Activated CD8-positive, alpha-beta memory T cell treated with anti-CD3 and anti-CD28 coated beads, Interleukin-2, amount 50 U/mL, for 48 hours (primary cell): ENCODE measurements around the gene COA7.
A peak's percentile ranks its signal among the peaks of the same experiment; 100 is the strongest.
"Not testable (repeated sequence)": the region's sequence is repeated elsewhere in the genome, so short reads cannot be mapped to it uniquely, and the experiment has no call there.

Experiments
- DNase-seq: peaks from one replicate; pipeline ENCODE4 v3.0.0-alpha.2; 2020

The COA7 gene

DNA sequence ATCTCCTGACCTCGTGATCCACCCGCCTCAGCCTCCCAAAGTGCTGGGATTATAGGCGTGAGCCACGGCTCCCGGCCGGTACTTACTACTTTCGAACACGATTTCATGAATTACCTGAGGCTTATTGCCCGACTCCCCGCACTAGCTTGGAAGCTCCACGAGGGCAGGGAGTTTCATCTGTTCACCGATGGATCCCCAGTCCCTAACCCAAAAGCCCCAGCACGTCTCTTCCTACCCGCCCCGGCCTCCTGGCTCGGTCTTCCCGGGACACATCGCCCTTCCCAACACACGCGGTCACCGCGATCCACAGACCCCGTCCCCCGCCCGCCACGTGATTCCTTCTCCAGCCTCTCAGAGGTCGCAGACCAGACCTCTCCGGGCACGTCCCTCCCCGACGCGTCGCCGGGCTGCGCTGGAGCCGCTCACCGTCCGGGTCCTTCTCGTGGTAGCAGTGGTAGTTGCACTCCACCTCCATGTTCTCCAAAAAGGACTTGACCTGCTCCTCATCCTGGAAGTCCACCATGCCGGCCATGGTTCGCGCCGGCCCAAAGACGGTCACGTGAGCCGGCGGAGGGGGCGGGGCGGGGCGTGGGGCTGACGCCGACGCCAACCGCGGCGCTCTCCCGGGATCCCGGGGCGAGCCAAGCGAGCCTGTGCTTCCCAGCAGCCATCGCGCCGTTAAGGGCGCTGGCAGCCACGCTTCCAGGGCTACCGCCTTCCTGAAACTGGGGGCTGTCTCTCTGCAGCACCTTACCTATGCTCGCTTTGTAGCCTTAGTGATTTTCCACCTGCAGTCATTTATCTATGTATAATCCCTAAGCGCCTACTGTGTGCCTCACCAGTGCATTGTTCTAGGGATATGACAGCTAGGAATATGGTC lies at the start of gene COA7:
COA7 (minus strand) TSS at position 553 of the 880 bp plus-strand sequence; CDS start at position 532, 21 bp downstream.
- peak; percentile 89 for DNase-seq

GRCh38 chr1:52747450-52747849 lies 49.3 kb upstream of the COA7 start:
- DNase-seq, result no peak

DNA sequence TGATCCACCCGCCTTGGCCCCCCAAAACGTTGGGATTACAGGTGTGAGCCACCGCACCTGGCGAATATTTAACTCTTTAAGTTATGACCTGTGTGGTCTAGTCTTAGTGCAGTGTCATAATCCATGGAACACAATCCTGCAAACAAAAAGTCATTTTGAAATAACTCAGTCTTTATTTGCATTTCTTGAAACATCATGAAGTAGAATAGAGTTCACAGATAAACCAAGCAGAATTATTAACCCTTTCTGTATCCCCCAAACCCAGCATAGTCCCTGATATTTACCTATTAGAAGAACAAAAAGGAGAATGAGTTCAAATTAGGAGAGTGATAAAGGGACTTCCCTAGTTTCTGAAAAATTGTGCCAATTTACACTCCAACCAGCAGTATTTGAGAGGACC lies 48.0 kb upstream of the COA7 start:
- DNase-seq, result no peak

- no peak for DNase-seq
Measured at GRCh38 chr1:52741259-52741658, 43.1 kb upstream of the COA7 start.

- no peak for DNase-seq
Measured at GRCh38 chr1:52739699-52740467, 41.7 kb upstream of the COA7 start.

- DNase-seq, result no peak
Measured at GRCh38 chr1:52738893-52739292, 40.7 kb upstream of the COA7 start.

DNA sequence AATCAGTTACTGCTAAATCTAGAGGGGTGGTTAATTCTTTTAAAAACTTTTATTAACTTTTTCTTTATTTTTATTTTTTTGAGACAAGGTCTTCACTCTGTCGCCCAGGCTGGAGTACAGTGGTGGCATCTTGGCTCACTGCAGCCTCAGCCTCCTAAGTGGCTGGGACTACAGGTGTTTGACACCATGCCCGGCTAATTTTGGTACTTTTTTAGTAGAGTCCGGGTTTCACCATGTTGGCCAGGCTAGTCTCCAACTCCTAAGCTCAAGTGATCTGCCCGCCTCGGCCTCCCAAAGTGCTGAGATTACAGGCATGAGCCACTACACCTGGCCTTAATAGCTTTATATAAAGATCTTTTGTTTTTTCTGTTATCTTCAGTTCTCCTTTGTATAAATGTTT lies 40.0 kb upstream of the COA7 start:
- DNase-seq, result no peak

DNA sequence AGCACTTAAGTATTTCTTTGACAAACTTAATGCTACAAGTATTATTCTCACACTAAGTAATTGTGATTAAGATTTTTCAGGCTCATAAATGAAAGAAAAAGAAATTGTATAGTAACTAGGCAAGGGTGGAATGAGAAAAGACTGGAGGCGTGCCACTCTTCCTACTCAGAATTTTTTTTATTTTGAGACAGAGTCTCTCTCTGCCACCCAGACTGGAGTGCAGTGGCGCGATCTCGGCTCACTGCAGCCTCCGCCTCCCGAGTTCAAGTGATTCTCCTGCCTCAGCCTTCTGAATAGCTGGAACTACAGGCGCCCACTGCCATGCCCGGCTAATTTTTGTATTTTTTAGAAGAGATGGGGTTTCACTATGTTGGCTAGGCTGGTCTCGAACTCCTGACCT lies 37.2 kb upstream of the COA7 start:
- not testable (repeated sequence) for DNase-seq

GRCh38 chr1:52733368-52733767 lies 35.2 kb upstream of the COA7 start:
- DNase-seq, result no peak

DNA sequence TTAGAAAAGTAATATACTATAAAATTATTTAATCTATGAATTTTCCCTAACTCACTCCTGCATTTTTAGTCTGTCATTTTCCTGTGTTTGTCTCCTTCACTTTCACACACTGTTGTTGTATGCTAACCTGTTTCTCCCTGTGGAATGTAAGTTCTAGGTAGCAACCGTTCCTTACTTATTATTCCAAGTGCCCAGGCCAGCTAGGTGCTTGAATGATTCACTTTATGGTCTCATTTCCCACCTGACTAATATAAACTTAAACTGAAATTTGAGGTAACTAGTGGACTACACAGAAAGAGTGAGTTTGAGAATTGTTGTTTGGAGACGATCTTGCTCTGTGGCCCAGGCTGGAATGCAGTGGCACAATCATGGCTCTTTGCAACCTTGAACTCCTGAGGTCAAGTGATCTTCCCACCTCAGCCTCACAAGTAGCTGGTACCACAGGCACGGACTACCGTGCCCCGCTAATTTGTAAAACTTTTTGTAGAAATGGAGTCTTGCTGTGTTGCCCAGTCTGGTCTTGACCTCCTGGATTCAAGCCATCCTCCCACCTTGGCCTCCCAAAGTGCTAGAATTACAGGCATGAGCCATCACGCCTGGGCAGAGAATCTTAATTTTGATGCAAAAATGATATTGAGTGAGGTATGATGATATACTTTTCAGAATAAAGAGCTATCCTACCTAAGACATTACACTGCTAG lies 30.0 kb upstream of the COA7 start:
- no peak for DNase-seq

DNA sequence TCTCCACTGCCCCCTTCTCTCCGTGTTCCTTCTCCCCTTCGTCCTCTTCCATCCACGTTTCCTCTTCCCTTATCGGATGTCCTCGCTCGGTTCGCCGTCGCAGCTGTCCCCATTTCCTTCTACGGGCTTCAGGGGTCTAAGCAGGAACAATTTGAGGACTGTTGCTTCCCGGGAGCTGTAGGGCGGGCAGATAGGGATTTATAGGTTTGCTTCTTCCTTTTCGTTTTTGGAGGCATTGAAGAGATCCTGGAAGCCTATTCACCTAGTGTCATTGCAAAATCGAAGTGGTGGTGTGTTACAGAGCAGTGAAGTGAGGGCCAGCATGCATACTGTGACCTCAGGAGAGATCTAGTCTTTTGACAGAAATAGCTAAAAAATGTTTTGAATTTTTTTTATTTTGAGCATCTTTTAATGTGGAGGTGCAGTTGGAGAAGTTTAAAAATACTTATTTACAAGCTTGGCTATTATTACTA lies 29.0 kb upstream of the COA7 start:
- DNase-seq, result peak; percentile 56

DNA sequence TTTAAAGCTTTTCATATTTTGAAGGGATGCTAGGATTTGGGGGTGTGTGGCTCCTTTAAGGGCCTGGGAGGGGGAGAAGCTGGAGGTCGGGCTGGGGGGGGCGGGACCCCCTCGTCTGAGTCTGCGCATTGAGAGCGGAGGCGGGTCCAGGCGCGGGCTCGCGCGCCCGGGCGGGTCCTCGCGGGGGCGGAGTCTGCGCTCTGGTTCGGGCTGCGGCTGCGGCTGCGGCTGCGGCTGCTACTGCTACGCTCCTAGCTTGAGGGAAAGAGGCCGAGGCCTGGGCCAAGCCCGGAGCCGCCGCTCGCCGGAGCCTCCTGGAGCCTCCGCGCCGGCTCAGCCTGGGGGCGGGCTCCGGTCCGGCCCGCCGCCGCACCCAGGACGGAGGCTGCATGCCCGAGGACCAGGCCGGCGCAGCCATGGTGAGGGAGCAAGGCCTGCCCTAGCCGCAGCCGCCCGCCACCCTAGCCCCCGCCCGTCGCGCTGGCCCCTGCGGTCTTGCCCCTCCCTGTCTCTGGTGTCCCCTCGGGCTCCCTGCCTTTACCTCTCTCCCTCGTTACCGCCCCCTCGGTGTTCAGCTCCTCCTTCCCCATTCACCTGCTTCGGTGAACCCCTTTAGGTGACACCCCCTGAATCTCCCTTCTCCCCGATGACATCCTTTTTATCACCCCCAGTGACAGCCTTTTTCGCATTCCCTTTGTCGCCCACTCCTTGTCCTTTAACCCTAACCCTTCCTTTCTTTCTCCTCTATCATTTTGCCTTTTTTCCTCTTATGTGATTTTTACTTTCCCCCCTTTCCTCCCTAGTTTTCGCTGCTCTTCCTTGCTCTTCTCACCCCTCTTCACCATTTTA lies 28.3 kb upstream of the COA7 start, which contains the start of gene ZYG11B:
ZYG11B (plus strand) TSS at position 189 of the 849 bp plus-strand sequence; CDS start at position 390, 201 bp downstream.
- DNase-seq, result peak; percentile 95

- no peak for DNase-seq
Measured at GRCh38 chr1:52725903-52726264, 27.7 kb upstream of the COA7 start.

- DNase-seq, result no peak
Measured at GRCh38 chr1:52723260-52723659, 25.1 kb upstream of the COA7 start.

- DNase-seq, result not testable (repeated sequence)
Measured at GRCh38 chr1:52715296-52715695, 17.1 kb upstream of the COA7 start.

- no peak for DNase-seq
Measured at GRCh38 chr1:52713590-52713989, 15.4 kb upstream of the COA7 start.

GRCh38 chr1:52709016-52709415 lies 10.9 kb upstream of the COA7 start:
- DNase-seq, result no peak

DNA sequence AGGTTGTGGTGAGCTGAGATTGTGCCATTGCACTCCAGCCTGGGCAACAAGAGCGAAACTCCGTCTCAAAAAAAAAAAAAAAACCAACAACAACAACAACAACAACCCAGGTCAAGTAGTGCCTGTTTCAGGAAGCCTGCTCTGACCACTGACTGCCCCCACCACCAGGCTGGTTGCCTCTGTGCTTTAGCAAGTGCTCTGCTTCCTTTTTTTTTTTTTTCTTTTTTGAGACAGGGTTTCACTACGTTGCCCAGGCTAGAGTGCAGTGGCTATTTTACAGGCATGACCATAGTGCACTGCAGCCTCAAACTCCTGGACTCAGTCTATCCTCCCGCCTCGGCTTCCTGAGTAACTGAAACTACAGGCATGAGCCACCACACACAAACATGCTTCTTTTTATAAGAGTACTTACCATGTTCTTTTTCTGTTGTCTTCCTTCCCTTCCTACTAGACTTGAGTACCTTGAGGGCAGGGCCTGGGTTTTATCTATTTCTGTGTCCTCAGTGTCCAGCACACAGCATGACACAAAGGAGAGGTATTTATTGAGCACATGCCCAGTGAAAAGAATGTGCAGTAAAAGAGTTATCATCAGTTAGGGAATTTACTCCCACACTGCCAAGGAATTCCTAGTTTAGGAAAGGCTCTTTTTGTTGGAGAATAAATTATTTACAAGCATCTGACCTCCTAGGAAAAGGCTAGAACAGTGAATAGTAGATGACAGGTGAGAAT lies 9.9 kb upstream of the COA7 start:
- no peak for DNase-seq

DNA sequence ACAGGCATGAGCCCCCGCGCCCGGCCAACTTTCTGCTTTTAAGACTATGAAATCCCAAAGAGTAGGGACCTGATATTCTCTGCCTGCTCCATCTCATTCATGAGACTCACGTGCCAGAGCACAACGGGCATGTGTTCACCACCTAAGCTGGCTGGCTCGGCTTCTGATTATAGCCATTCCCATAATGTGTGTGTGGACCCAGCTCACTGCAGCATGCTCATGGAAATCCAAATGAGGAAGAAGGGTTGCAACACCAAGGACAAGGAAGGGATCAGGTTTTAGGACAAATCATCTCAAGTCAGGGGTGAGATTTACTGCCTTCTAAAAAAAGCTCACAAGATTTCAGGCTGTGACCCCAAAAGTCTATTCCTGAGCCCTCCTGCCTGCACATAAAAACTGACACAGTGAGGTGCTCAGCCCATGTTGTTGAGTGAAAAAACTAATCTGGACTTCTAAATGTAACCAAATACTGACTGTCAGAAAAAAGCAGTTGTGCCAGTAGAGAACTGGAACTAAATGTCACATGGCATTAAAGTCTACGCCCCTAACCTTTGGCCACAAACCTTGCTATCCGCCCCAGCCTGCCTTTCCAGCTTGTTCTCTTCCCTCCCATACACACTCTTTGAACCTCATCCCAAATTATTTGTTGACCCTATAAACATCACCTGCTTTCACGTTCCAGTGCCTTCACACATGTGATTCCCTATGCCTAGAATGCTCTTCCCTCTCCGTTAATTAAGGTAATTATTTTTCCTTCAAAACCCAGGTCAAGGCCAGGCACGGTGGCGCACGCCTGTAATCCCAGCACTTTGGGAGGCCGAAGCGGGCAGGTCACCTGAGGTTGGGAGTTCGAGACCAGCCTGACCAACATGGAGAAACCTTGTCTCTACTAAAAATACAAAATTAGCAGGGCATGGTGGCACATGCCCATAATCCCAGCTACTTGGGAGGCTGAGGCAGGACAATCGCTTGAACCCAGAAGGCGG lies 9.1 kb upstream of the COA7 start:
- DNase-seq, result no peak

DNA sequence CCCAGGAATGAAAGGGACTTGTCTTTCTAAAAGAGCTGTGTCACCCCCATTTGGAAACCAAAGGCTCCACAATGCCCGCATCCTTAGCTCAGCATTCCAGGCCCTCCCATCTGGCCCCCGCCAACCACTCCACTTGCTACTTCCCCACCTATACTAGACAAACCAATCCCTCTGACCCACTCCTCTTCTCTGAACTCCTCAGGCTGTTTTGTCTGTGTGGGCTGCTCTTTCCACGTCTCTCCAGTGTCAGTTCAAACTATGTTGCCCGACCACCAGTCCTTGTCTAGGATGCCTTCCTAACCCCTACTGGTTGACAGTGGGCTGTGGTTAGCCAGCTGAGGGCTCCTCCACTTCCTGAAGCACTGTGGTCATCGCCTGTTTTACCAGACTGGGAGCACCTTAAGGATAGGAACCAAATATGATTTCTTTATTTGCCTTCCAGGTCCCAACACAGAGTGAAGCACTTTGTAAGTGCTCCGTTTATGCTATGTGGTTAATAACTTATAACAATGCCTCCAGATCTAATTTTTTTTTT lies 8.1 kb upstream of the COA7 start:
- DNase-seq, result no peak
